ENCODE results near the gene PLEKHN1.

PLEKHN1 gene

GRCh38 chr1:996851-997712, 30.8 kb downstream of the PLEKHN1 start:
- H3K36me3 ChIP-seq (ENCODE audit: insufficient read depth, low read length): no peaks in the 10 kb centered on the region
- no peak overlapping the region for H3K27ac ChIP-seq (ENCODE audit: low read depth, low read length)

GRCh38 chr1:997713-997992, 31.4 kb downstream of the PLEKHN1 start:
- no peaks in the 10 kb centered on the region for H3K36me3 ChIP-seq (ENCODE audit: insufficient read depth, low read length)
- WGBS: 57% methylated on average over 3 of the region's 3 CpGs
- no peak overlapping the region for H3K4me3 ChIP-seq (ENCODE audit: low read length)
- H3K4me1 ChIP-seq (ENCODE audit: insufficient read depth, low read length): peaks cover 7% of the 10 kb centered on the region
- H3K9me3 ChIP-seq (ENCODE audit: insufficient read depth, low read depth, low read length): no peaks in the 10 kb centered on the region
- H3K9ac ChIP-seq (ENCODE audit: low read depth, low read length): no peak overlapping the region
- no peak overlapping the region for H3K27ac ChIP-seq (ENCODE audit: low read depth, low read length)
- peaks cover 78% of the 10 kb centered on the region for H3K27me3 ChIP-seq (ENCODE audit: insufficient read depth, low read length)

More at GRCh38 chr1:996851-997712, 30.8 kb downstream of the PLEKHN1 start:
- Histone ChIP-seq H3K27me3 (ENCODE audit: insufficient read depth, low read length) (peaks cover 78% of the 10 kb centered on the region), H3K4me1 (ENCODE audit: insufficient read depth, low read length) (peaks cover 7% of the 10 kb centered on the region), H3K9ac (ENCODE audit: low read depth, low read length) (no peak overlapping the region), H3K9me3 (ENCODE audit: insufficient read depth, low read depth, low read length) (no peaks in the 10 kb centered on the region), H3K4me3 (ENCODE audit: low read length) (no peak overlapping the region)
- WGBS: 58% methylated on average over 24 of the region's 24 CpGs

GRCh38 chr1:997993-998744, 31.9 kb downstream of the PLEKHN1 start:
- Histone ChIP-seq H3K9me3 (ENCODE audit: insufficient read depth, low read depth, low read length) (no peaks in the 10 kb centered on the region), H3K4me3 (ENCODE audit: low read length) (peak overlapping the region; percentile 44), H3K36me3 (ENCODE audit: insufficient read depth, low read length) (no peaks in the 10 kb centered on the region), H3K27me3 (ENCODE audit: insufficient read depth, low read length) (peaks cover 79% of the 10 kb centered on the region), H3K27ac (ENCODE audit: low read depth, low read length) (no peak overlapping the region), H3K4me1 (ENCODE audit: insufficient read depth, low read length) (peaks cover 7% of the 10 kb centered on the region), H3K9ac (ENCODE audit: low read depth, low read length) (no peak overlapping the region; the same call in 1 of the 2 replicates)
- 12% methylated on average over 75 of the region's 75 CpGs for WGBS

GRCh38 chr1:998745-998994, 32.4 kb downstream of the PLEKHN1 start:
- peaks cover 78% of the 10 kb centered on the region for H3K27me3 ChIP-seq (ENCODE audit: insufficient read depth, low read length)
- WGBS: 2% methylated on average over 25 of the region's 27 CpGs
- H3K4me1 ChIP-seq (ENCODE audit: insufficient read depth, low read length): peaks cover 7% of the 10 kb centered on the region
- H3K9me3 ChIP-seq (ENCODE audit: insufficient read depth, low read depth, low read length): no peaks in the 10 kb centered on the region
- peak overlapping the region; percentile 61 for H3K4me3 ChIP-seq (ENCODE audit: low read length)
- no peaks in the 10 kb centered on the region for H3K36me3 ChIP-seq (ENCODE audit: insufficient read depth, low read length)
- H3K9ac ChIP-seq (ENCODE audit: low read depth, low read length): peak overlapping the region; percentile 29; the same call in 1 of the 2 replicates
- H3K27ac ChIP-seq (ENCODE audit: low read depth, low read length): no peak overlapping the region

- Histone ChIP-seq H3K27ac (ENCODE audit: low read depth, low read length) (no peak overlapping the region), H3K36me3 (ENCODE audit: insufficient read depth, low read length) (no peaks in the 10 kb centered on the region), H3K9ac (ENCODE audit: low read depth, low read length) (peak overlapping the region; percentile 29; the same call in 1 of the 2 replicates), H3K4me1 (ENCODE audit: insufficient read depth, low read length) (peaks cover 7% of the 10 kb centered on the region), H3K4me3 (ENCODE audit: low read length) (peak overlapping the region; percentile 61), H3K27me3 (ENCODE audit: insufficient read depth, low read length) (peaks cover 79% of the 10 kb centered on the region), H3K9me3 (ENCODE audit: insufficient read depth, low read depth, low read length) (no peaks in the 10 kb centered on the region)
- WGBS: 2% methylated on average over 86 of the region's 86 CpGs
These were observed 32.9 kb downstream of the PLEKHN1 start for GRCh38 chr1:998995-999724.

GRCh38 chr1:999725-1000356, 33.6 kb downstream of the PLEKHN1 start, which contains the start of gene HES4:
HES4 (minus strand) TSS chr1:1000097; CDS start chr1:999973, 124 bp downstream.
- 1% methylated on average over 94 of the region's 95 CpGs for WGBS
- Histone ChIP-seq H3K9me3 (ENCODE audit: insufficient read depth, low read depth, low read length) (no peaks in the 10 kb centered on the region), H3K4me3 (ENCODE audit: low read length) (peak within 1 kb of the TSS; percentile 61), H3K27ac (ENCODE audit: low read depth, low read length) (peak within 1 kb of the TSS; percentile 84; the same call in 1 of the 2 replicates), H3K36me3 (ENCODE audit: insufficient read depth, low read length) (no peaks in the 10 kb centered on the region), H3K27me3 (ENCODE audit: insufficient read depth, low read length) (peaks cover 78% of the 10 kb centered on the region), H3K9ac (ENCODE audit: low read depth, low read length) (peak within 1 kb of the TSS; percentile 73), H3K4me1 (ENCODE audit: insufficient read depth, low read length) (peaks cover 12% of the 10 kb centered on the region)

GRCh38 chr1:1000357-1001056, 34.2 kb downstream of the PLEKHN1 start:
- 2% methylated on average over 75 of the region's 75 CpGs for WGBS
- peak overlapping the region; percentile 84; the same call in 1 of the 2 replicates for H3K27ac ChIP-seq (ENCODE audit: low read depth, low read length)
- peak overlapping the region; percentile 61 for H3K4me3 ChIP-seq (ENCODE audit: low read length)
- peaks cover 18% of the 10 kb centered on the region for H3K4me1 ChIP-seq (ENCODE audit: insufficient read depth, low read length)
- no peaks in the 10 kb centered on the region for H3K9me3 ChIP-seq (ENCODE audit: insufficient read depth, low read depth, low read length)
- H3K9ac ChIP-seq (ENCODE audit: low read depth, low read length): peak overlapping the region; percentile 73
- H3K27me3 ChIP-seq (ENCODE audit: insufficient read depth, low read length): peaks cover 76% of the 10 kb centered on the region
- H3K36me3 ChIP-seq (ENCODE audit: insufficient read depth, low read length): no peaks in the 10 kb centered on the region

GRCh38 chr1:1001057-1001783, 34.9 kb downstream of the PLEKHN1 start:
- Histone ChIP-seq H3K27me3 (ENCODE audit: insufficient read depth, low read length) (peaks cover 72% of the 10 kb centered on the region), H3K27ac (ENCODE audit: low read depth, low read length) (peak overlapping the region; percentile 35; the same call in 1 of the 2 replicates), H3K9me3 (ENCODE audit: insufficient read depth, low read depth, low read length) (no peaks in the 10 kb centered on the region), H3K9ac (ENCODE audit: low read depth, low read length) (peak overlapping the region; percentile 24; the same call in 1 of the 2 replicates), H3K4me3 (ENCODE audit: low read length) (peak overlapping the region; percentile 61), H3K4me1 (ENCODE audit: insufficient read depth, low read length) (peaks cover 18% of the 10 kb centered on the region), H3K36me3 (ENCODE audit: insufficient read depth, low read length) (no peaks in the 10 kb centered on the region)
- WGBS: 4% methylated on average over 58 of the region's 58 CpGs

- Histone ChIP-seq H3K9me3 (ENCODE audit: insufficient read depth, low read depth, low read length) (no peaks in the 10 kb centered on the region), H3K4me1 (ENCODE audit: insufficient read depth, low read length) (peaks cover 11% of the 10 kb centered on the region), H3K9ac (ENCODE audit: low read depth, low read length) (no peak overlapping the region), H3K4me3 (ENCODE audit: low read length) (no peak overlapping the region), H3K36me3 (ENCODE audit: insufficient read depth, low read length) (no peaks in the 10 kb centered on the region), H3K27me3 (ENCODE audit: insufficient read depth, low read length) (peaks cover 50% of the 10 kb centered on the region), H3K27ac (ENCODE audit: low read depth, low read length) (no peak overlapping the region)
- WGBS: 79% methylated on average over 21 of the region's 22 CpGs
These were observed 37.5 kb downstream of the PLEKHN1 start for GRCh38 chr1:1003618-1004419.

Measured in HUES64 (cell line).